NCI-H2196 (cell line): ENCODE data around the gene RPRD1B.
A peak's percentile ranks its signal among the peaks of the same experiment; 100 is the strongest.

ENCODE experiments used
- DNase-seq: peaks from one replicate; lab custom pipeline; 2025; ENCODE audit not compliant: unreplicated experiment; lab: John Stamatoyannopoulos, UW

The RPRD1B gene

DNA sequence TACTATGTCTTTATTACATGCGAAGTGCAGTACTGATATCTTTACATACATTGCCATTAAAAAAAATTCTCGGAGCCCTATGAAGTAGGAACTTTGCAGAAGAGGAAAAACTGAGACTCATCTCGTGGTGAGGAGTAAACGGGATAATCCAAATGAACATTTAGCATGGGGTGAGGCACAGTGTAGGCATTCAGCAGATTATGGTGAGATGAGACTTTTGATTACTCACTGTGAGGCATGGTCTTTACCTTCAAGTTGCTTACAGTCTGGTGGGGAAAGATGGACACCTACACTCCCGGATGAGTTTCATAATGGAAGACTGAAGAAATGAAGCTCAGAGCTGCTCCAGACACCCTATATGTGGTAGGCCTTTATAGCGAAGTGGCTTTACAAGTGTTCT is 1.4 kb downstream of the RPRD1B start:
- DNase-seq: no peak

DNA sequence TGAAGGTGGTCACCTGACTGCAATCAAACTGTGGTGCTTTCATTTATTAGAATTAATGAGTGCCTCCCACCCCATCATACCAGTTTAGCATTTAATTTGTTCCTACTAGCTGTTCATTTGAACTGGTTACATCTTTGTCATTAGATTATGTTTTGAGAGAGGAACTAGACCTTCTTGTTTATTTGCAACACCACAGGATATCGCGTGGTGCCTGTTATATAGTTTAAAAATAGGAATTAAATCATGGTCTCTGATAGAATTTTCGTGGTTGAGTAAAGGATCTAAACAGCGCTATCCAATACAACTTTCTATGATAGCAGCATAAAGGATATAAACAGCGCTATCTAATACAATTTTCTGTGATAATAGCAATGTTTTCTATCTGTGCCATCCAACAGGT is 2.8 kb downstream of the RPRD1B start:
- no peak for DNase-seq

DNA sequence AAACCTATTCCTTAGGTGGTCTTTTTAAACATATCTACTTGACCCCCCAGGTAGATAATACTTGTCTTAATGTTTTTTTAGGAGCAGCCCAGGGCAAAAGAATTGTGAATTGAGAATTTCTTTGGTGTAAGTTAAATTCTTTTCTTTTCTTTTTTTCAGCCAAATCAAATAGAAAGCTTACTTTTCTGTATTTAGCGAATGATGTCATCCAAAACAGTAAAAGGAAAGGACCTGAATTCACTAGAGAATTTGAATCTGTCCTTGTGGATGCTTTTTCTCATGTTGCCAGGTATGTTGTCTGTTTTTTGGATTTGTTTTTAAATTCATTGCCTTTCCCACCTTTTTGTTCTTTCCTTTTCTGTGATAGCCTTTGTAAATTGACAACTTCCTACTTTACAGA is 6.7 kb downstream of the RPRD1B start:
- no peak for DNase-seq

DNA sequence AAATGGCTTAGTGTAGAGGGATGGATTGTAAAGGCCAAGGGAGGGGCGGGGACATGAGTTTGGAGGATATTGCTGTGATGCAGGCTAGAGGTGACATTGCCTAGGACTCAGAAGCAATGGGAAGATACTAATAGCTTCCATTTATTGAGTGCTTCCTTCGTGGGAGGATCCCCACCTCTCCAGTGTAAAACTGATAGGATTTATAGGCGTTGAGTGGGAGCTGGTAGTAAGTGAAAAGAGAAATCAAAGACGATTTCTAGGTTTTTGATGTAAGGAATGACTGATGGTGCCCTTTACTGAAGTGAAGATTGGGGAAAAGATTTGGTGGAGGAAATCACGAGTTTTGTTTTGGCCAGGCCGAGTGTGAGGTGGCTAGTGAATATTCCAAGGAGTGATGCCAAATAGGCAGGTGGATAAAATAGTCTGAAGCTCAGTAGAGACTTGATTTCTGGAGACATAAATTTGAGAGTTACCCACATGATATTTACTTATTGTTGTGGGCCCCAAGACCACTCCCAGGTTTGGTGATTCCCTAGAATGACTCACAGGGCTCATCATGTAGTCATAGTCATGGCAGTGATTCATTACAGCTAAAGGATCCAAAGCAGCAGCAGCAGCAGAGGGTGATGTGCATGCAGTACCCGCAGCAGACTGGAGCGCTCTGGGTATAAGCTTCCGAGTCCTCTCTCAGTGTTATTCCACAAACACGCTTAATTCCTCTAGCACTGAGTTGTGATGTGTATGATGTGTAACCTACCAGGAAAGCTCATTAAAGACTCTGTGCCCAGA is 10.2 kb downstream of the RPRD1B start:
- no peak for DNase-seq

DNA sequence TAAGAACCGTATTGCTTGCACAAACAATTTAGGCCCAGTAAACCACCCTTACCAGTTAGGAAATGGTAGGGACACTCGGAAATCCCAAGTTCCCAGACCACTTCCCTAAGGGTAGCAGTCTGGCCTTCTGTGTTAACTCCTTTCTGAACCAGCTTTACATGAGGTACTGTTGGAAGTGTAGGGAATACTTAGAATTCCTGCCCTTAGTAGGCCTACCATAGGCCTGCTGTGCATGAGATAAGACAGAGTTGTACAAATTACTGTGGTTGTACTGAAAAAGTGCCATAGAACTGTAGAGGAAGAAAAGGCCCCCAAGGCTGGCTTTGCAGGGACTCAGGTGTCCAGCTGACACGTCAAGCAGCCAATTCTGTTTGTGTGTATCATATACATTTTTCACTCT is 11.1 kb downstream of the RPRD1B start:
- DNase-seq: no peak

DNA sequence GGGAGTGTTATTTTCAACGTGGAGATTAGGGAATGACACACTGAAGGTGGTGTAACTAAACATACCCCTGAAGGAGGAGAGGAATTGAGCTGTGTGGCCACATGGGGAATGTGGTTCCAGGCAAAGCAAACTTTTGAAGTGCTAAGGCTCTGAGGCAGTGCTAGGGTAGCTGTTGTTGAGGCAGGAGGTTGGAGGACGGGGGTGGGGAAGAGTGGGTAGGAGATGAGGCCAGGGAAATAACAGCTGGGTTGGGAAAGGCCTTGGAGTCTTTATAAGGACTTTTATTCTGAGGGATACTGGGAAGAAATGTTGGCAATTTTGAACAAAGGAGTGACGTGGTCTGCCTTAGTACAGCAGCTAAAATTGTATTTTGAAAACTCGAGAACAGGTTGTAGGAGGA is 13.0 kb downstream of the RPRD1B start:
- DNase-seq: no peak

DNA sequence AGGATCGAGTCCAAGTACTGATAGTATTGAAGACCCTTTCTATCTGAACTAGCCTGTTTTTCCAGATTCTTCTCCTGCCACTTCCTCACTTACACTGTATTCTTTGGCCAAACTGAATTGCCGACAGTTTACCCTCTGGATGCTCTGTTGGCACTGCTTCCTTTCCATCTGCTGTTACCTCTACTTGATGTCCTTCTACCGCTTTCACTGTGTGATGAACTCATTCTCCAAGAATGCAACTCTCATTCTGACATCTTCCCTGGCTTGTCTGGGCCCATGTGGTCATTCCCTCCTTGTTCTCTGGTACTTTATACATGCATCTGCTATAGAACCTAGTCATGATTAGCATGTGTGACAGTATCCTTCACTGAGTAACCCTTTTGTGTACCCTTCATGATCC is 16.3 kb downstream of the RPRD1B start:
- no peak for DNase-seq

GRCh38 chr20:38050686-38051085 is 17.1 kb downstream of the RPRD1B start:
- DNase-seq: no peak

DNA sequence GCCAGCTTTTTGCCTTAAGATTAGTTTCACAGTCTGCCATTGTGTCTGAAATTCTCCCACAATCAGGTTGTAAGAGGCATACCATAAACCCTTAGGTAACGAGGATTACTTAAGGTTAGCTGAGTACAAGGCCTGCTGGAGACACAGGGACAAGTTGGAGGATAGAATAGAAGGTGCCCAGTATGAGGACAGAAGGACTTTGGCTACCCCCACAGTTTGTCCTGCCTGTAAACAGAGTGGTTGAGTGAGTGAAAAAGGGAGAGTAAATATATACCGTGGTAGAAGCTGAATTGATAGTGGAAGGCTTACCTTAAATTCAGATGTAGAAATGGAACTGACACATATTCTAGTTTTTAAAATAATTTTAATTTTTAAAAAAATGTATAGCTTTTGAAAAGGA is 19.3 kb downstream of the RPRD1B start:
- no peak for DNase-seq

DNA sequence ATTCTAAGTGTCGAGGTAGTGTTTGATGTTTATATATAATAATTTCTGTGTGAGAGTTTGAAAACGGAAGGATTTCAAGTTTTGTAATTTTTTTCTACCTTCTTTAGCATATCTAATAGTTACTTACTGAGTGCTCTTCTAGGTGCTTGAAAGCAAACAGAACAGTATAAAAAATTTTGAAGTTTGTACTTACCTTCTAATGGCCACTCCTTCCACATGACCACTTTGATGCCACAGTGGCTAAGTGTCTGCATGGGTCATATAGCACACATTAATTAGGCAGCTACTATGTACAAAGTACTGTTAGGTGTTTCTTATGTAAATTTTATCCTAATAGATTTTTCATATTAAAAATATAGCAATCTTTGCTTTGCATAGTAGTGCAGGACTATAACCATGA is 21.1 kb downstream of the RPRD1B start:
- DNase-seq: no peak

GRCh38 chr20:38055294-38055693 is 21.7 kb downstream of the RPRD1B start:
- DNase-seq: no peak

- no peak for DNase-seq
These were observed 22.3 kb downstream of the RPRD1B start for GRCh38 chr20:38055848-38056247.

DNA sequence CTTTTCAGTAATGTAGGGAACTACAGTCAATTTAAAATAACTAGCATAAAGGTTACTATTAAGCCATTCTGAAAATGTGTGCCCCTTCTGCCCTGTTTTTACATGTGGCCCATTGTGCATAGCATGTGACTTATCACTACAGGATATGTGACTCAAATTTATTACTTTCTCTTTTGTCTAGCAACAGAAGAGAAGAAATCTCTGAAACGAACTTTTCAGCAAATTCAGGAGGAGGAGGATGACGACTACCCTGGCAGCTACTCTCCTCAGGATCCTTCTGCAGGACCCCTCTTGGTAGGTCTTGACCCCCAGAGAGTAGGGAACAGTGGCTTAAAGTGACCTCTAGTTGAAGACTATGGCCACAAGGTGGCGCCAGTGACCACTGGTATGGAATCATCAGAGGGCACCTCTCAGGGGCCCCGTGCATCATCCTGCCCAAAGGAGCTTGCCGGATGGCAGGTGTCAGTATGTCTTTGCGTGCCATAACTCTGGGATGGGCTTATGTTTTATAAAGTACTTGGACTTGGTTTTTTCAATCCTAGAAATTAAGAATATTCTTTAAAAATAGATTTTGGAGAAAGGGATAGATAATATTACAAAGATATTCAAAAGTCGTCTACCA is 23.9 kb downstream of the RPRD1B start:
- peak; percentile 93 for DNase-seq

- DNase-seq: no peak
These were observed 26.3 kb downstream of the RPRD1B start for GRCh38 chr20:38059832-38060231.

DNA sequence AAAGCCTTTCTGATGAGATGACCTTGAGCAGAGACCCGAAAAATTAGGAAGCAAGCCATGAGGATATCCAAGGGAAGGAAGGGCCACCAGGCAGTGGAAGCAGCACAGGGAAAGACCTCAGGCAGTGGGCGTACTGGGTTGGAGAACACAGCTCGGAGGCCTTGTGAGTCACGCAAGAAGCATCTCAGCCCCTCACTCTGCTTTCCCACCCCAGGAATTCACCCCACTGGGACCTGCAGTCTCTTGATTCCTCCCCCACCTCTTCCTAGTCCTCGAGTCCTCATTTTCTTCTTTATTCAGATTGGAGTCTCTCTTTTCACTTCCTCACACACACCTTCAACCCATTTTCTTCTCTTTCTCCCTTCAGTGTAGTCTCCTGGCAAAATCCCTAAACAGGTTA is 27.0 kb downstream of the RPRD1B start:
- DNase-seq: no peak

DNA sequence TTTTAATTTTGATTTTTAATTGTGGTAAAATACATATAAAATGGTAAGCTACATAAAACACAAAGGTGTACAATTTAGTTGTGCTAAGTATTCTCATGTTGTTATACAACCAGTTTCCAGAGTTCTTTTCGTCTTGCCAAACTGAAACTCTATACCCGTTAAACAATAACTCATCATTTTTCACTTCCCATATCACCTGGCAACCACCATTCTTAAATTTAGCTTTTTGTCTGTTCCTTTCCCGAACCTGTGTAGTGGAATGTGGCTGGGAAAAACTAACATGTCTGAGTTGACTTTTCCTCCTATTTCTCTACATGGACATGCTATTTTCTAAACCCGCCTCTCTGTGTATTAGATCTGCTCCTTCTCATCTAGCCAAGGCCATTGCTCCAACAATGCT is 27.6 kb downstream of the RPRD1B start:
- no peak for DNase-seq

- no peak for DNase-seq
These were observed 29.3 kb downstream of the RPRD1B start for GRCh38 chr20:38062890-38063289.

DNA sequence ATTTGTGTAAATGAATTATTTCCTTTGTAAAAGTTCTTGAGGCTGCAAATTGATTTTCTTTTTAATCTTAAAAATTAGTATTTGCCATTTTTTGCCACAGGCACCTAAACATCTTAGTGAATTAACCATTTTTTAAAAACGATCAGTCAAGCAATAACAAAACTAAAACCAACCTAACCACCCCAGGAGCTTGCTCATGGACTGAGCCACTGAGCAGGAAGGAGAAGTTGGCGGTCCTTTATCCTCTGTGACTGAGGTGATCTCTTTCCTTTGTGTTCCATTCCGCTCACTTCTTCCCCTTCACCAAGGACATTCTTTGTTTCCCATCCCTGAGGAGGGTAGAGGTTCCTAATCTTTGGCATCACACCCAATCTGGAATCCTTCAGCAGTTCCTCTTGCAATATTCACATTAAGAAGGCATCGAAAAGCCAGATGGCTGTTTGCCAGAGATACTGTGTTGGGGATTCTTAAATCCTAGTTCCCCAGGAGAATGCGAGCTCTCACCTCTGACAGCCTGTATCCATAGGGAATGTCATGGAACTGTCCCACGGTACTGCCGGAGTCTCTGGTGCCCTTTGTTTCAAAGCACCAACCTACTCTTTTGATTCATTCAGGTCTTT is 30.5 kb downstream of the RPRD1B start:
- no peak for DNase-seq

- DNase-seq: no peak
These were observed 32.3 kb downstream of the RPRD1B start for GRCh38 chr20:38065764-38066375.

DNA sequence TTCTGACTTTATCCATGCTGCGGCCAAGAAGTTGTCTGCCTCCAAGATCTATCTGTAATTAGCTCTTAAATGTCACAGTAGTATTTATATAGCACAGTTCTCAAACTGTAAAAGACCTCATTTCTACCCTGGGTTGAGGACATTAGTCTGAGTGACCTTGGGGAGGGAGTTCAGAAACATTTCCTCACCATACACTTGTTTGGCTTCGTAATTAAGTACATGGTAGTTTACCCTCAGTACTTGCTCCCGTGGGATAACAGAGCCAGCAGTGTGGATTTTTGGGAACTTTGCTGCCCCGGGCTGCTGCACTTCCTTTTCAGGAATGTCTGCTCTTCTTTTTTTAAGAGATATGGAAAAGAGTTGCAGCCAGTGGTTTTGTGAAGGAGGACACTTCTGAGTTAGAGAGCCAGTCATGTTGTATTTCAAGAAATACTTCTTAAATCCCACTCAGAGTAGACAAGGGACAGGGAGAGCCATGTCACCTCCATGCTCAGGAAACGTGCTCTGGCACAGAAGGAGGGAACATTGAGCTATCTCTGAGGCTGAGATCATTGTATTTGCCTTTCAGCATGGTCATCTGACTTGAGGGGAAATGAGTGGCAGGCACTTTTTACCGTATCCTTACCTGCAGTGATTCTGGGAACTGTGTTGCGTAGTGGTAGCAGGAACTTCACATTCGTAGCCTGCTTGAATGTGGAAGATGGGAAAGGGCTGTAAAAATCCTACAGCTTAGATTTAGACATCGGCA is 33.6 kb downstream of the RPRD1B start:
- DNase-seq: no peak

DNA sequence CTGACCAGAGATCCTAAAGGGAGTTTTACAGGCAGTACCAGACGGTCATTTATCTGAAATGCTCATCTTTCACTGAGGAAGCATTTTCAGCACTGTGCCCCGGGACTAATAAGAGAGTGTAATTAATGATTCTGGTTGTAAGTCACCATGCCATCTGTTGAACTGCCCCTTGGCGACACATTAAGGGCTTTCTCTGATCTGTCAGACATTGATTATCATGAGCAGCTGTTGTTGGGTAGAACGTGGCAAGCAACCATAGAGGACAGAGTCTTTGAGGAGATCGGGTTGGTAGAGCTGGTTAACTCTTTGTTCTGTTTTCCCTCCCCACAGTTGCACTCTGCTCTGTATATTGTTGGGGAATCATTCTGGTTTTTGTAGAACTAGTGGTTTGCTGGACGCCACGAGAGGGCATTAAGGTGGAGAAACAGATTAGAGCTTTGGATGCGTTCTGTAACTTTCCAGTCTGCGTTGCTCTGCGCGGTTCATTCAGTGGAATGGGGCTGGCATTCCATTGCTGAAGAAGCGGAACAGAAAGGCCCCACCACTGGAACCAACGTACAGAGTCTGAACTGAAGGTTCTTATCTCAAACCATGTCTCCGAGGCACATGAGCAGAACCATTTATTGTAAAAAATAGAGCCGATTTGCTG is 34.3 kb downstream of the RPRD1B start:
- no peak for DNase-seq
